Neural crest cell (in vitro differentiated cells): Measurements from ENCODE around the gene KEL. TPM values are rescaled to one million over a fixed set of nuclear protein-coding genes. Genes with fewer than 3 reads are reported as not detected.

Experiments
- DNase-seq: peaks from one replicate; pipeline ENCODE4 v3.0.0; 2021; ENCODE audit warnings: low read depth, mixed read lengths, low spot score
- H3K27ac Mint-ChIP-seq: one replicate; pipeline ENCODE4 v1.8.0; 2021; ENCODE audit warnings: mild to moderate bottlenecking, mixed read lengths; ENCODE audit not compliant: unreplicated experiment
- H3K27me3 Mint-ChIP-seq: 2 replicates; pipeline ENCODE4 v1.8.0; 2021; ENCODE audit warnings: low read depth, mild to moderate bottlenecking, mixed read lengths
- H3K36me3 Mint-ChIP-seq: 2 replicates; pipeline ENCODE4 v1.8.0; 2021; ENCODE audit warnings: low read depth, mild to moderate bottlenecking, mixed read lengths
- H3K4me1 Mint-ChIP-seq: 2 replicates; pipeline ENCODE4 v1.8.0; 2021; ENCODE audit warnings: mixed read lengths
- H3K4me3 Mint-ChIP-seq: one replicate; pipeline ENCODE4 v1.8.0; 2021; ENCODE audit warnings: mild to moderate bottlenecking, mixed read lengths
- H3K9me3 Mint-ChIP-seq: 2 replicates; pipeline ENCODE4 v1.8.0; 2021; ENCODE audit warnings: mixed read lengths
- total RNA-seq: library from RNA; stranded (reverse); gene quantifications from 2 replicates; pipeline ENCODE4 v1.2.1, GENCODE V29; 2021
- TF ChIP-seq, protein P1 (sequence below): fragments of 200-600 bp; sonication (generic); conservative IDR thresholded peaks from 2 replicates; pipeline ENCODE4 v1.5.0; 2021; ENCODE audit warnings: antibody characterized with exemption, mild to moderate bottlenecking

The KEL gene
- total RNA-seq, 1 donor from 2014 or later = 1.4 TPM

DNA sequence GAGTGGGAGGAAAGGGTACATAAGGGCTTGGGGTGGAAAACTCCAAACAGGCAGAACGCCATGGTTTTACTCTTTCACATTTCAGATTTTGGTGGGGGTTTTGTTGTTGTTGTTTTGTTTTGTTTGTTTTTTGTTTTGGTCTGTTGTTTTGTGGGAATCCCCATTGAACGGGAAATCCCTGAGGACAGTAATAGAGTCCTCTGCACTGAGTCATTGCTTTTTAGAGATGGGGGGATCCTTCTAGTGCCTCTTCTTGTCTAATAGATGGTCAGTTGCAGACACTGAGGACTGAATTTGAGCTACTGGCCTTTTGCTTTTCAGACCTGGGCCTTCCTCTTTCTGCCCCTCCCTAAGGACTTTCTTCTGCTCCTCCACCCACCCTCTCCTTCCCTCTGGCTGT is 48.6 kb downstream of the KEL start:
- Mint-ChIP-seq H3K27me3 (peaks cover 46% of the 10 kb centered on the region), H3K27ac (no peak overlapping the region), H3K9me3 (no peaks in the 10 kb centered on the region), H3K4me1 (no peaks in the 10 kb centered on the region), H3K4me3 (no peak overlapping the region), H3K36me3 (no peaks in the 10 kb centered on the region)
- TF ChIP-seq, protein P1, sequence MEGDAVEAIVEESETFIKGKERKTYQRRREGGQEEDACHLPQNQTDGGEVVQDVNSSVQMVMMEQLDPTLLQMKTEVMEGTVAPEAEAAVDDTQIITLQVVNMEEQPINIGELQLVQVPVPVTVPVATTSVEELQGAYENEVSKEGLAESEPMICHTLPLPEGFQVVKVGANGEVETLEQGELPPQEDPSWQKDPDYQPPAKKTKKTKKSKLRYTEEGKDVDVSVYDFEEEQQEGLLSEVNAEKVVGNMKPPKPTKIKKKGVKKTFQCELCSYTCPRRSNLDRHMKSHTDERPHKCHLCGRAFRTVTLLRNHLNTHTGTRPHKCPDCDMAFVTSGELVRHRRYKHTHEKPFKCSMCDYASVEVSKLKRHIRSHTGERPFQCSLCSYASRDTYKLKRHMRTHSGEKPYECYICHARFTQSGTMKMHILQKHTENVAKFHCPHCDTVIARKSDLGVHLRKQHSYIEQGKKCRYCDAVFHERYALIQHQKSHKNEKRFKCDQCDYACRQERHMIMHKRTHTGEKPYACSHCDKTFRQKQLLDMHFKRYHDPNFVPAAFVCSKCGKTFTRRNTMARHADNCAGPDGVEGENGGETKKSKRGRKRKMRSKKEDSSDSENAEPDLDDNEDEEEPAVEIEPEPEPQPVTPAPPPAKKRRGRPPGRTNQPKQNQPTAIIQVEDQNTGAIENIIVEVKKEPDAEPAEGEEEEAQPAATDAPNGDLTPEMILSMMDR = no peak
- DNase-seq = no peak

DNA sequence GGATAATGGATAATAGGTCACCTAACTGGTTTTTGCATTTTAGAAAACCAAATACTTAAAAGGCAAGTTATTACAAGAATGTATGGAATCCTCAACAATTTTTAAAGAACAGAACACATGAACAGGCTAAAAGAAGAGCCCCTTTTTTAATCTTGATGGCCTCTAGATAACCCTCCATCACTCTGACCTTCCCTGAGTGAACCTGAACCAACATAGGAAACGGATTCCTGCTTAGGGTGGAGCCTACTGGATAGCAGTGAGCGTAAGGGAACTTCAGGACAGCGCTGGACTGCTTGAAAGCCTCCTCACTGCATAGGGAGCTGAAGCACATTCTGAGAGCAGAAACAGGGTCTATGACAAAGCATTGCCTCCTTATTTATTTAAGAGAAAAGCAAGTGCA is 49.1 kb downstream of the KEL start:
- Mint-ChIP-seq H3K36me3 (no peaks in the 10 kb centered on the region), H3K9me3 (no peaks in the 10 kb centered on the region), H3K27ac (no peak overlapping the region), H3K27me3 (peaks cover 44% of the 10 kb centered on the region), H3K4me3 (no peak overlapping the region), H3K4me1 (no peaks in the 10 kb centered on the region)
- TF ChIP-seq, protein P1 = no peak
- no peak for DNase-seq

DNA sequence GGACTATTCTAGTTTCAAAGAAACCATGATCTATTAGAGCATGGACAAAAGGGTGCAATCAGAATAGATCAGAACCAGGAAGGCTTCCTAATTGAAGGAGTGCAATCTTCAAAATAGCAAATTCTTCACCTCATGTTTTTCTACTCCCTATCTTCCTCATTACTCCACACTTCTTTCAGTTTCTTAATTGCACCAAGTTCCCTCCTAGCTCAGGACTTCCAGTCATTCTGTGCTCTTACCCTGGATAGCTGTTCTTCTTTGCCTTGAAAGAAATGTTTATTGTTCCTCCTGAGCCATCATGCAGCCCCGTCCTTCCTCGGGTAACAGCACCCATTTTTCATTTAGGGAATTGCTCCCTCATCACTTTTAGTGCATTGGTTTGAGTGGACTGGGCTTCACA is 51.7 kb downstream of the KEL start:
- H3K27me3 Mint-ChIP-seq = peaks cover 42% of the 10 kb centered on the region
- H3K27ac Mint-ChIP-seq = no peak overlapping the region
- no peaks in the 10 kb centered on the region for H3K4me1 Mint-ChIP-seq
- H3K9me3 Mint-ChIP-seq = no peaks in the 10 kb centered on the region
- H3K36me3 Mint-ChIP-seq = no peaks in the 10 kb centered on the region
- no peak for DNase-seq
- H3K4me3 Mint-ChIP-seq = no peak overlapping the region
- TF ChIP-seq, protein P1 = no peak

DNA sequence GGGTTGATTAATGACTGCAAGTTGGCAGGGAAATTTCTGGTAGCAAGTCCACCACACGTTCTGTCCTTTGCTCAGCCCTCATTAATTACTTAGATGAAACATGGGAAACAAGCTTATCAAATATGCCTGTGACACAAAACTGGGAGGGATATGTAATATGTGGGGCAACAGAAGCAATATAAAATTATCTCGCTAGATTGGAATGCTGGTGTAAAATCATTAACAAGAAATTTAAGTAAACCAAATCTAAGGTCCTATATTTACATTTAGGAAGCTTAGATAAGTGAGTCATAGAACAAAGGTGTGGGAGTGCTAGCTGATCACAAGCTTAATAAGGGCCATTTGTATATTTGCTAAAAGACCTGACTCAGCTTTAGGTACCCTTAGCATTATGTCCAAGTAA is 52.1 kb downstream of the KEL start:
- Mint-ChIP-seq H3K27ac (no peak overlapping the region), H3K4me1 (no peaks in the 10 kb centered on the region), H3K9me3 (no peaks in the 10 kb centered on the region), H3K4me3 (no peak overlapping the region), H3K27me3 (peaks cover 42% of the 10 kb centered on the region), H3K36me3 (no peaks in the 10 kb centered on the region)
- TF ChIP-seq, protein P1 = no peak
- DNase-seq = no peak

DNA sequence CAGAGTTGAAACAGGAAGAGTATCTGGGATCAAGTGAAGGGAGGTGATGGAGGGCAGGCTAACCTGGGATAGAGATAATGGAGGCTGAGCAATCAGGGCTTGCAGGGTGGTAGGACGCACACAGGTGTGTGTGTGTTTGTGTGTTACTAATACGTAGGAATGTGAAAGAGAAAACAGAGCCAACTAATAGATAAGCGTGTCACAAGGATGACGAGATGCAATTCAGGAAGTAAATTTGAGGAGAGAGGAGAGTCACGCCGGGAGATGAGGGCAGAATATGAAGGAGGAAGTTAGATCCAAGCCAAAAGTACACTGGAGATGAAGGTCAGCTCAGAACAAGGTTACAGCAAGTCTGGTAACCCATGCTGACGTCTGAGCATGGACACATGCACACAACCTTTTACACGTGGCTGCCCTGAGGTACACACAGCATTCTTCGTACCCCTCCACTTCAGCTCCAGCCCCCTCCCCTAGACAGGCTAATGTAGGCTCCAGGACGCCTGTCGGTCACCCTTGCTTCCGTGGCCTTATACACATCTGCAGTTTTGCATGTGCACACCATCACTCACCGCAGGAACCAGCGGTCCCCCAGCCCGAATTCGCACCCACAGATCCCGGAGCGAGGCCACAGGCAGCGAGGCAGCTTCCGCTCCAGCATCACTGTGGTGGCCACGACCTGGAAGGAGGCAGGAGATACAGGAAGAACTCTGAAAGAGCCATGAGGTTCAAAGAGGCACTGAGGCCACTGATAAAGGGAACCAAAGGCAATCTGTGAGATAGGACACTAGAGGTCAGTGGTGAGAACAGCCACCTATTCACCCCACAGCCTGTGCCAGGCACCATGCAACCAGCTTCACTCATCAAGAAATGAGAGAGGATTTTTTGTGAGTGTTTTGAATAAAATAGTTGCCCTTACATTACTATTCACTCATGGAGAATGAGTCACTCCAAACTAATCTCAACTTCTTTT is 53.0 kb downstream of the KEL start:
- H3K27ac Mint-ChIP-seq = no peak overlapping the region
- TF ChIP-seq, protein P1 = peak; percentile 34
- H3K9me3 Mint-ChIP-seq = no peaks in the 10 kb centered on the region
- H3K36me3 Mint-ChIP-seq = no peaks in the 10 kb centered on the region
- no peaks in the 10 kb centered on the region for H3K4me1 Mint-ChIP-seq
- peaks cover 42% of the 10 kb centered on the region for H3K27me3 Mint-ChIP-seq
- no peak for DNase-seq
- H3K4me3 Mint-ChIP-seq = no peak overlapping the region
